Neural cell (in vitro differentiated cells): ENCODE results near the gene CPSF7.

Experiments used
- CTCF ChIP-seq: fragments of 450-650 bp; IDR thresholded peaks from 2 replicates; pipeline ENCODE4 v1.5.1; 2014; ENCODE audit warnings: antibody characterized with exemption, mild to moderate bottlenecking, moderate library complexity; ENCODE audit not compliant: poor library complexity, severe bottlenecking
- EP300 ChIP-seq: fragments of 450-650 bp; conservative IDR thresholded peaks from 2 replicates; pipeline ENCODE4 v1.6.1; 2014; ENCODE audit warnings: antibody characterized with exemption, mild to moderate bottlenecking, moderate library complexity; ENCODE audit not compliant: poor library complexity, severe bottlenecking
- EZH2 ChIP-seq: fragments of 200-600, 300-800 bp; shearing (Covaris generic), sonication (generic); IDR thresholded peaks from 2 replicates; pipeline ENCODE4 v1.6.1; 2014; ENCODE audit warnings: antibody characterized with exemption, low read length, borderline replicate concordance, mild to moderate bottlenecking; ENCODE audit not compliant: insufficient read depth, poor library complexity, severe bottlenecking
- POLR2AphosphoS5 ChIP-seq: IDR thresholded peaks from 2 replicates; pipeline ENCODE4 v1.6.1; 2012
- RAD21 ChIP-seq: fragments of 450-650 bp; conservative IDR thresholded peaks from 2 replicates; pipeline ENCODE4 v1.6.1; 2014; ENCODE audit warnings: antibody characterized with exemption, mild to moderate bottlenecking, moderate library complexity
- SMC3 ChIP-seq: fragments of 450-650 bp; conservative IDR thresholded peaks from 2 replicates; pipeline ENCODE4 v1.6.1; 2014; ENCODE audit warnings: antibody characterized with exemption, mild to moderate bottlenecking, moderate library complexity; ENCODE audit not compliant: poor library complexity
- TAF1 ChIP-seq: IDR thresholded peaks from 2 replicates; pipeline ENCODE4 v1.6.1; 2012; ENCODE audit warnings: low read depth

DNA sequence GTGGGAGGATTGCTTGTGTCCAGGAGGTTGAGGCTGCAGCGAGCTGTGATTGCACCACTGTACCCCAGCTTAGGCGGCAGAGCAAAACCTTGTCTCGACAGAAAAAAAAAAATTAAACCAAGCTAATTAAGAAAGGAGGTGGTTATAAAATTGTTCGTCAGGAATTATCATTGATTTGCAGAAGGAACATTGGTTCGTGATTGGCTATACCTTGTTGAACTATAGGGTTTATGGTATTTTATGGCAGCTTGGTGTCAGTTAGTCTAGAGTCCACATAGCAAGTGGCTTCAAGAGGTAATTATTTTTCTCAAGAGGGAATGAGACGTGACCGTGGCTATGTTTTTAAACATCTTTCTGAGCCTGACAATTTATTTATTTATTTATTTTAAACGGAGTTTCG, 48.9 kb downstream of the CPSF7 start:
- TF ChIP-seq RAD21 (no peak), CTCF (no peak), EZH2 (no peak), EP300 (no peak), POLR2AphosphoS5 (no peak), TAF1 (no peak), SMC3 (no peak)
